GM12878 (cell line): ENCODE measurements around the gene CARM1. TPM values are rescaled to one million over a fixed set of nuclear protein-coding genes. Genes with fewer than 3 reads are reported as not detected.

Experiments used
- ATAC-seq: fragments of 200-7000 bp; cut with Tn5 transposase; 3 replicates; pipeline ENCODE4 v1.9.1; 2020; ENCODE audit warnings: mild to moderate bottlenecking, moderate library complexity
- BruUV-seq: library from RNA; stranded (reverse); fragments of 400-500 nt; replicated peaks from 2 replicates; lab custom pipeline; 2021; lab: Mats Ljungman, UMichigan
- CTCF ChIA-PET: fragments of 300-600 bp; sonication (Branson Sonifier 250); formaldehyde crosslinking; extraction: SDS; loops from one replicate; lab custom pipeline; 2021; ENCODE audit warnings: inconsistent platforms; lab: Yijun Ruan, JAX
- POLR2A ChIA-PET: fragments of 350-600 bp; formaldehyde crosslinking; extraction: SDS; loops from one replicate; lab custom pipeline; 2021; ENCODE audit warnings: inconsistent platforms; lab: Charles Lee
- RAD21 ChIA-PET: fragments of 300-600 bp; sonication (Branson Sonifier 250); formaldehyde crosslinking; loops from one replicate; lab custom pipeline; 2023; ENCODE audit warnings: antibody characterized with exemption; ENCODE audit not compliant: unreplicated experiment; lab: Charles Lee
- SMC1A ChIA-PET: fragments of 300-600 bp; sonication (Branson Sonifier 250); formaldehyde crosslinking; loops from one replicate; lab custom pipeline; 2023; ENCODE audit not compliant: unreplicated experiment, uncharacterized antibody; lab: Charles Lee
- DNase-seq: peaks from one replicate; pipeline ENCODE4 v3.0.0-alpha.2; 2011; ENCODE audit warnings: low read depth, low spot score
- FAIRE-seq: peaks from 3 replicates; lab custom pipeline; 2011; peaks lifted over from hg19 to GRCh38; lab: Jason Lieb, UNC
- H2AFZ ChIP-seq: 2 replicates; pipeline ENCODE4 v1.6.0; 2011; ENCODE audit warnings: low read depth, low read length, control low read depth; ENCODE audit not compliant: control insufficient read depth
- H3K27ac ChIP-seq: 2 replicates; pipeline ENCODE4 v1.5.1; 2011; ENCODE audit warnings: control low read depth; ENCODE audit not compliant: control insufficient read depth, insufficient read depth
- H3K27me3 ChIP-seq, 2 experiments: replicated peaks in 1 of 2; 2 replicates each; pipeline versions ENCODE4 v1.6.0 to v1.6.1; 2011; ENCODE audit warnings: low read length in 1 of 2; ENCODE audit not compliant: control insufficient read depth in 2 of 2, insufficient read depth in 2 of 2
- H3K36me3 ChIP-seq, 2 experiments: 2 replicates each; pipeline ENCODE4 v1.5.1; 2011; ENCODE audit warnings: low read length in 1 of 2; ENCODE audit not compliant: control insufficient read depth in 2 of 2, insufficient read depth in 2 of 2
- H3K4me1 ChIP-seq: 2 replicates; pipeline ENCODE4 v1.6.1; 2011; ENCODE audit warnings: mild to moderate bottlenecking, low read length, moderate library complexity, mixed read lengths; ENCODE audit not compliant: control insufficient read depth, insufficient read depth
- H3K4me2 ChIP-seq: 2 replicates; pipeline ENCODE4 v1.6.0; 2011; ENCODE audit warnings: control low read depth; ENCODE audit not compliant: control insufficient read depth, insufficient read depth
- H3K4me3 ChIP-seq: fragments of 200-600 bp; sonication (generic); 2 replicates; pipeline ENCODE4 v1.5.1; 2016
- H3K79me2 ChIP-seq: 2 replicates; pipeline ENCODE4 v1.6.0; 2011; ENCODE audit warnings: low read length; ENCODE audit not compliant: control insufficient read depth, insufficient read depth
- H3K9ac ChIP-seq: 2 replicates; pipeline ENCODE4 v1.8.0; 2011; ENCODE audit warnings: low read length, control low read depth, mixed read lengths; ENCODE audit not compliant: control insufficient read depth, insufficient read depth
- H3K9me3 ChIP-seq: replicated peaks from 3 replicates; pipeline ENCODE4 v1.5.1; 2011; ENCODE audit warnings: mild to moderate bottlenecking, low read length; ENCODE audit not compliant: control insufficient read depth, insufficient read depth
- H4K20me1 ChIP-seq: 2 replicates; pipeline ENCODE4 v1.6.0; 2011; ENCODE audit not compliant: control insufficient read depth, insufficient read depth
- BHLHE40 ChIP-seq, 2 experiments: fragments of 450-650 bp in 1 of 2; IDR thresholded peaks; 2 replicates each; pipeline ENCODE4 v1.6.1; 2011 to 2017; ENCODE audit warnings: low read depth in 2 of 2, borderline replicate concordance in 1 of 2, improper control_type of control experiment in 1 of 2, low read length in 1 of 2, mild to moderate bottlenecking in 1 of 2
- CUX1 ChIP-seq: IDR thresholded peaks from 2 replicates; pipeline ENCODE4 v1.6.1; 2012; ENCODE audit warnings: improper control_type of control experiment, low read depth, low read length; ENCODE audit not compliant: insufficient replicate concordance
- FOXK2 ChIP-seq: fragments of 450-650 bp; IDR thresholded peaks from 2 replicates; pipeline ENCODE4 v1.6.1; 2017; ENCODE audit warnings: mild to moderate bottlenecking, moderate library complexity
- MTA3 ChIP-seq: IDR thresholded peaks from 2 replicates; pipeline ENCODE4 v1.6.1; 2012; ENCODE audit warnings: low read length, inconsistent platforms, borderline replicate concordance
- RELA ChIP-seq: fragments of 450-650 bp; IDR thresholded peaks from 2 replicates; pipeline ENCODE4 v1.8.0; 2014; ENCODE audit warnings: borderline replicate concordance; ENCODE audit not compliant: partially characterized antibody
- SREBF2 ChIP-seq: IDR thresholded peaks from 2 replicates; pipeline ENCODE4 v1.6.1; 2012; ENCODE audit warnings: mild to moderate bottlenecking, low read length
- TCF3 ChIP-seq: IDR thresholded peaks from 2 replicates; pipeline ENCODE4 v1.6.1; 2012; ENCODE audit warnings: low read depth, mild to moderate bottlenecking, low read length, borderline replicate concordance; ENCODE audit not compliant: insufficient read depth
- WGBS: methylation state at CpG from one replicate; pipeline ENCODE4 v1.1.6; 2016; ENCODE audit warnings: low lambda C conversion rate; ENCODE audit not compliant: insufficient replicate concordance, insufficient coverage; ENCODE audit errors: missing lambda C conversion rate; 5-methylcytosine and 5-hydroxymethylcytosine counted together
- in situ Hi-C: fragments of 300-500 bp; cut with MboI; formaldehyde crosslinking; loops from 9 replicates; pipeline ENCODE4 v1.14.3; 2018; ENCODE audit warnings: mixed read lengths
- intact Hi-C: fragments of 100-400 bp; cut with micrococcal nuclease; formaldehyde crosslinking; loops from one replicate; pipeline ENCODE4 v1.14.2; 2022; ENCODE audit not compliant: unreplicated experiment
- polyA plus RNA-seq, 11 experiments: library from polyadenylated mRNA; depleted of rRNA in 4 of 11; unstranded in 6 of 11; stranded (reverse) in 5 of 11; fragments of >200 nt; fragmentation: Nextera tagmentation in 4 of 11; fragmentation: Illumina TruSeq in 1 of 11; extraction: Ambion mirVana in 4 of 11; extraction: Trizol in 1 of 11; gene quantifications; 1 replicate in 1 of 11; 2 replicates in 10 of 11; pipeline versions ENCODE4 v1.2.1 to v1.2.3, GENCODE V29; 2011 to 2016; ENCODE audit warnings: inconsistent platforms in 2 of 11, missing spikeins in 2 of 11, low read depth in 1 of 11
- total RNA-seq, 4 experiments: library from RNA; depleted of rRNA in 3 of 4; stranded (reverse); fragments of >200 nt in 3 of 4; fragmentation: Illumina TruSeq in 1 of 4; extraction: Trizol in 1 of 4; gene quantifications; 2 replicates each; pipeline versions ENCODE4 v1.2.1 to v1.2.3, GENCODE V29; 2013 to 2021
- TF ChIP-seq, protein P1 (sequence below): IDR thresholded peaks from 2 replicates; pipeline ENCODE4 v1.6.1; 2011; ENCODE audit warnings: mild to moderate bottlenecking, low read depth, low read length, moderate library complexity; ENCODE audit not compliant: insufficient replicate concordance
- TF ChIP-seq, protein P2 (sequence below): fragments of 450-650 bp; IDR thresholded peaks from 2 replicates; pipeline ENCODE4 v1.6.1; 2016; ENCODE audit warnings: mild to moderate bottlenecking

The CARM1 gene
- total and polyA plus RNA-seq, 10 of the 15 experiments (the other 5 are each of a cell fraction or from before 2014, with no cell fraction given): 0.45 to 116 (median 39.7) TPM

DNA sequence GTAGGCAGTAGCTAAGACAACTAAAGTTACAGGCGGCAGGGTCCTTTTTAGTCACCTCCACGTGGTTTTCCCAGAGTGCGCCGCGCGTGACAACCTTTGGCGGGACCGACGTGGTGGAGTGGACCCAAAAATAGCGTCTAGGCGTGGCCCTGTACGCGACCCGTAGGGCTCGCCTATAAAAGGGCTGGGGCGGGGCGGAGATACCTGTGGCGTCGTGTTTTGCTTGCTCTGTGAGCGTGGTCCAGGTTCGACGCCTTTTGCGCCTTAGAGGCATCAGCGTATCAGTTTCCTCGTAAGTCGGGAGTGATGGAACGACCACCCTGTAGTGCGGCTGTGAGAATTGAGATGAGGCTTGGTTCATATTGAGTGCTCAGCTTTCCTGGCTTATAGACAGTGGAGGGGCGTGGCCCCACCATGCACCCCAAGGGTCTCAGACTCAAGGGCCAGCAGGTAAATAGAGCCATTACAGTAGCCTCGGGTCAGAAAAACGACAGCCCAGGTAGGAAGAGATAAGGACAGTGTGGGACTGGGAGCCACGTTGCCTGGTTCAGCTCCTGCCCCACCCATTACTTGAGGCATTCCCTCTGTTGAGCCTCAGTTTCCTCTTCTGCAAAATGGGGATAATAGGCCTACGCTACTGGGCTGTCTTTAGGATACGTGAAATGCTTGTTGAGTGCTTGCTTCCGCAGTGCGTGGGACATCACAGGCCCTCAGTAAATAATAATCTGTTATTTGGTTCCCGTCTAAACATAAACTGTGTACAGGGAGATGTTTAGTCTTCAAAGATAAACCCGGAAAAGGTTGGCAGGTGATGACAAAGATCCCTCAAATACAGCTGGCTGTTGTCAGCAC lies 34.6 kb upstream of the CARM1 start:
- in situ Hi-C loops: no loop called here
- Histone ChIP-seq H3K4me1 (peaks cover 12% of the 10 kb centered on the region), H2AFZ (peak overlapping the region; percentile 64), H3K79me2 (no peaks in the 10 kb centered on the region; the same call in 1 of the 2 replicates), H3K9me3 (peaks cover 5% of the 10 kb centered on the region; the same call in 2 of the 3 replicates), H3K4me3 (peak overlapping the region; percentile 78; the same call in 1 of the 2 replicates), H3K4me2 (peak overlapping the region; percentile 80), H3K9ac (peak overlapping the region; percentile 93), H3K36me3 (peaks cover 4 to 12% of the 10 kb centered on the region in 2 experiments; a peak in 3 of 4 replicates), H4K20me1 (peaks cover 3% of the 10 kb centered on the region; the same call in 1 of the 2 replicates), H3K27me3 (no peaks in the 10 kb centered on the region), H3K27ac (peak overlapping the region; percentile 89)
- ChIA-PET POLR2A (interaction anchor here (0.7 to 1.6 kb wide), 12 partner anchors 15 to 235 kb away, joined by 3 to 10 read pairs (median 6); partner anchors contain the start of gene DNM2), RAD21 (interaction anchor here (0.6 to 2.0 kb wide), 12 partner anchors 17 to 361 kb away, joined by 3 to 41 read pairs (median 5); partner anchors contain the start of genes CARM1, DNM2 and QTRT1), CTCF (interaction anchor here (0.8 to 3.6 kb wide), 17 partner anchors 8 to 199 kb away, joined by 3 to 68 read pairs (median 5); partner anchors contain the start of genes DNM2 and QTRT1), SMC1A (interaction anchor here (0.9 to 2.8 kb wide), 16 partner anchors 9 to 135 kb away, joined by 3 to 24 read pairs (median 6); partner anchors contain the start of genes DNM2 and QTRT1)
- FAIRE-seq: no peak
- TSS peak; percentile 81 for BruUV-seq
- DNase-seq: no peak
- peak; percentile 44 for ATAC-seq
- 51% methylated on average over 38 of the region's 38 CpGs for WGBS
- intact Hi-C loops: loop anchor here (1.0 kb wide), 1 partner anchor 119 kb away; no protein-coding TSS in a partner anchor
- TF ChIP-seq FOXK2 (no peak), BHLHE40 (IDR thresholded peaks at IDR 0.05; ENCODE audit: borderline replicate concordance in 1 of 2, low read depth in 2 of 2, low read length in 1 of 2) (peak; percentile 19 to 67; a peak in 1 of 4 replicates), MTA3 (no peak), CUX1 (no peak), RELA (peak; percentile 80), SREBF2 (no peak), TCF3 (no peak)
- TF ChIP-seq, protein P1, sequence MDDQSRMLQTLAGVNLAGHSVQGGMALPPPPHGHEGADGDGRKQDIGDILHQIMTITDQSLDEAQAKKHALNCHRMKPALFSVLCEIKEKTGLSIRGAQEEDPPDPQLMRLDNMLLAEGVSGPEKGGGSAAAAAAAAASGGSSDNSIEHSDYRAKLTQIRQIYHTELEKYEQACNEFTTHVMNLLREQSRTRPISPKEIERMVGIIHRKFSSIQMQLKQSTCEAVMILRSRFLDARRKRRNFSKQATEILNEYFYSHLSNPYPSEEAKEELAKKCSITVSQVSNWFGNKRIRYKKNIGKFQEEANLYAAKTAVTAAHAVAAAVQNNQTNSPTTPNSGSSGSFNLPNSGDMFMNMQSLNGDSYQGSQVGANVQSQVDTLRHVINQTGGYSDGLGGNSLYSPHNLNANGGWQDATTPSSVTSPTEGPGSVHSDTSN: no peak
- TF ChIP-seq, protein P2, sequence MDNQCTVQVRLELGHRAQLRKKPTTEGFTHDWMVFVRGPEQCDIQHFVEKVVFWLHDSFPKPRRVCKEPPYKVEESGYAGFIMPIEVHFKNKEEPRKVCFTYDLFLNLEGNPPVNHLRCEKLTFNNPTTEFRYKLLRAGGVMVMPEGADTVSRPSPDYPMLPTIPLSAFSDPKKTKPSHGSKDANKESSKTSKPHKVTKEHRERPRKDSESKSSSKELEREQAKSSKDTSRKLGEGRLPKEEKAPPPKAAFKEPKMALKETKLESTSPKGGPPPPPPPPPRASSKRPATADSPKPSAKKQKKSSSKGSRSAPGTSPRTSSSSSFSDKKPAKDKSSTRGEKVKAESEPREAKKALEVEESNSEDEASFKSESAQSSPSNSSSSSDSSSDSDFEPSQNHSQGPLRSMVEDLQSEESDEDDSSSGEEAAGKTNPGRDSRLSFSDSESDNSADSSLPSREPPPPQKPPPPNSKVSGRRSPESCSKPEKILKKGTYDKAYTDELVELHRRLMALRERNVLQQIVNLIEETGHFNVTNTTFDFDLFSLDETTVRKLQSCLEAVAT: peak; percentile 97
